Glutamatergic neuron (in vitro differentiated cells): ENCODE measurements around the gene COL13A1. TPM values are rescaled to one million over a fixed set of nuclear protein-coding genes. Genes with fewer than 3 reads are reported as not detected.

Experiments
- DNase-seq: peaks from one replicate; pipeline ENCODE4 v3.0.0; 2022
- H3K27ac Mint-ChIP-seq: one replicate; pipeline ENCODE4 v1.8.0; 2020; ENCODE audit warnings: mild to moderate bottlenecking, mixed read lengths, inconsistent platforms; ENCODE audit not compliant: unreplicated experiment
- H3K27me3 Mint-ChIP-seq: one replicate; pipeline ENCODE4 v1.8.0; 2020; ENCODE audit warnings: mild to moderate bottlenecking, moderate library complexity, mixed read lengths, inconsistent platforms; ENCODE audit not compliant: unreplicated experiment
- H3K36me3 Mint-ChIP-seq: one replicate; pipeline ENCODE4 v1.8.0; 2020; ENCODE audit warnings: mild to moderate bottlenecking, mixed read lengths, inconsistent platforms; ENCODE audit not compliant: unreplicated experiment
- H3K4me1 Mint-ChIP-seq: one replicate; pipeline ENCODE4 v1.8.0; 2020; ENCODE audit warnings: mild to moderate bottlenecking, low read depth, mixed read lengths, inconsistent platforms; ENCODE audit not compliant: unreplicated experiment
- H3K4me3 Mint-ChIP-seq: one replicate; pipeline ENCODE4 v1.8.0; 2020; ENCODE audit warnings: mild to moderate bottlenecking, mixed read lengths, inconsistent platforms; ENCODE audit not compliant: unreplicated experiment
- H3K9me3 Mint-ChIP-seq: one replicate; pipeline ENCODE4 v1.8.0; 2020; ENCODE audit warnings: mild to moderate bottlenecking, moderate library complexity, mixed read lengths, inconsistent platforms; ENCODE audit not compliant: unreplicated experiment
- CTCF ChIP-seq: fragments of 200-600 bp; sonication (generic); IDR thresholded peaks from one replicate; pipeline ENCODE4 v1.5.0; 2021; ENCODE audit not compliant: partially characterized antibody, unreplicated experiment
- total RNA-seq: library from RNA; stranded (reverse); fragmentation: NEBNext Ultra II Directional; extraction: Animal tissue kit (Norgen Biotek cat#: 25700); gene quantifications from one replicate; pipeline ENCODE4 v1.2.1, GENCODE V29; 2021; ENCODE audit not compliant: unreplicated experiment

COL13A1 gene
- total RNA-seq, 1 donor from 2014 or later, result 8.5 TPM

- Mint-ChIP-seq H3K4me3 (no peak overlapping the region), H3K36me3 (no peaks in the 10 kb centered on the region), H3K27me3 (peaks cover 4% of the 10 kb centered on the region), H3K9me3 (peaks cover 1% of the 10 kb centered on the region), H3K4me1 (peaks cover 10% of the 10 kb centered on the region), H3K27ac (no peak overlapping the region)
- no peak for TF ChIP-seq CTCF
- DNase-seq, result no peak
Observed at GRCh38 chr10:69861251-69862240, 59.8 kb downstream of the COL13A1 start.

GRCh38 chr10:69862882-69863530 is 61.3 kb downstream of the COL13A1 start:
- TF ChIP-seq CTCF, result no peak
- no peaks in the 10 kb centered on the region for H3K36me3 Mint-ChIP-seq
- peaks cover 11% of the 10 kb centered on the region for H3K4me1 Mint-ChIP-seq
- no peak for DNase-seq
- no peak overlapping the region for H3K4me3 Mint-ChIP-seq
- peaks cover 1% of the 10 kb centered on the region for H3K9me3 Mint-ChIP-seq
- H3K27me3 Mint-ChIP-seq, result peaks cover 6% of the 10 kb centered on the region
- no peak overlapping the region for H3K27ac Mint-ChIP-seq

GRCh38 chr10:69863580-69863979 is 61.9 kb downstream of the COL13A1 start:
- no peak overlapping the region for H3K27ac Mint-ChIP-seq
- H3K36me3 Mint-ChIP-seq, result no peaks in the 10 kb centered on the region
- H3K4me1 Mint-ChIP-seq, result peaks cover 11% of the 10 kb centered on the region

GRCh38 chr10:69864321-69864720 is 62.6 kb downstream of the COL13A1 start:
- Mint-ChIP-seq H3K4me1 (peaks cover 11% of the 10 kb centered on the region), H3K36me3 (no peaks in the 10 kb centered on the region), H3K27ac (no peak overlapping the region), H3K27me3 (peaks cover 9% of the 10 kb centered on the region), H3K4me3 (no peak overlapping the region), H3K9me3 (peaks cover 1% of the 10 kb centered on the region)
- no peak for TF ChIP-seq CTCF
- no peak for DNase-seq

More at GRCh38 chr10:69863580-69863979, 61.9 kb downstream of the COL13A1 start:
- H3K9me3 Mint-ChIP-seq, result peaks cover 1% of the 10 kb centered on the region
- no peak for TF ChIP-seq CTCF
- H3K27me3 Mint-ChIP-seq, result peaks cover 9% of the 10 kb centered on the region
- no peak for DNase-seq
- no peak overlapping the region for H3K4me3 Mint-ChIP-seq

- H3K4me1 Mint-ChIP-seq, result peaks cover 11% of the 10 kb centered on the region
- no peak for TF ChIP-seq CTCF
- peaks cover 1% of the 10 kb centered on the region for H3K9me3 Mint-ChIP-seq
- peaks cover 9% of the 10 kb centered on the region for H3K27me3 Mint-ChIP-seq
- no peaks in the 10 kb centered on the region for H3K36me3 Mint-ChIP-seq
- H3K27ac Mint-ChIP-seq, result no peak overlapping the region
- H3K4me3 Mint-ChIP-seq, result no peak overlapping the region
- DNase-seq, result no peak
Observed at GRCh38 chr10:69865450-69865849, 63.7 kb downstream of the COL13A1 start.
